ENCODE measurements around the gene ITGB5. TPM values are rescaled to one million over a fixed set of nuclear protein-coding genes. Genes with fewer than 3 reads are reported as not detected.

The ITGB5 gene
- polyA plus RNA-seq, 2 of the 4 experiments (the other 2 are of a cell fraction) = 201 to 260 TPM

GRCh38 chr3:124797426-124797945, 89.7 kb downstream of the ITGB5 start:
- H3K27ac ChIP-seq = peak overlapping the region in 1 of 2 experiments; percentile 15; a peak in 1 of 6 replicates

GRCh38 chr3:124796477-124796876, 90.7 kb downstream of the ITGB5 start:
- TF ChIP-seq CEBPB (IDR thresholded peaks at IDR 0.05) = no peak
- ChIA-PET CTCF (interaction anchor here (1.0 to 3.7 kb wide), 5 partner anchors 9 to 105 kb away, joined by 3 to 30 read pairs (median 5); no protein-coding TSS in a partner anchor), POLR2A (interaction anchor here (0.9 kb wide), 1 partner anchor 10 kb away, joined by 3 read pairs; no protein-coding TSS in a partner anchor)
- Histone ChIP-seq H3K4me3 (no peak overlapping the region), H3K4me2 (no peak overlapping the region), H3K27ac (no peak overlapping the region), H3K9me3 (no peaks in the 10 kb centered on the region), H3K4me1 (peaks cover 38% of the 10 kb centered on the region)
- ATAC-seq (no peak), DNase-seq (ENCODE audit: low read depth in 1 of 2, low spot score in 1 of 2) (no peak), FAIRE-seq (no peak)
- 93% methylated on average over 10 of the region's 19 CpGs for WGBS (ENCODE audit: missing lambda C conversion rate)

More at GRCh38 chr3:124797426-124797945, 89.7 kb downstream of the ITGB5 start:
- TF ChIP-seq EHMT2 (IDR thresholded peaks at IDR 0.05; ENCODE audit: low read depth) = no peak
- no peak for TF ChIP-seq PHF8 (IDR thresholded peaks at IDR 0.05; ENCODE audit: borderline replicate concordance, low read depth)
- TF ChIP-seq FOSL2 (IDR thresholded peaks at IDR 0.05) = no peak
- no peak for TF ChIP-seq FOSL2 (CRISPR knock-in tag; IDR thresholded peaks at IDR 0.05)
- 86% methylated on average over 4 of the region's 4 CpGs for WGBS (ENCODE audit: missing lambda C conversion rate)
- Histone ChIP-seq H3K9me3 (no peaks in the 10 kb centered on the region), H3K4me1 (peaks cover 40% of the 10 kb centered on the region), H3K4me3 (no peak overlapping the region), H3K4me2 (no peak overlapping the region)
- DNase-seq (ENCODE audit: low read depth in 1 of 2, low spot score in 1 of 2) = no peak
- FAIRE-seq = no peak
- ATAC-seq = no peak
- ChIA-PET CTCF (interaction anchor here (1.0 to 3.7 kb wide), 5 partner anchors 10 to 104 kb away, joined by 3 to 30 read pairs (median 4); no protein-coding TSS in a partner anchor), POLR2A (no interaction called here)

- ChIA-PET CTCF (interaction anchor here (1.0 to 3.6 kb wide), 2 partner anchors 22 to 108 kb away, joined by 4 to 21 read pairs; no protein-coding TSS in a partner anchor), POLR2A (interaction anchor here (0.8 kb wide), 1 partner anchor 9 kb away, joined by 3 read pairs; no protein-coding TSS in a partner anchor)
- Histone ChIP-seq H3K4me1 (peaks cover 35% of the 10 kb centered on the region), H3K4me2 (peak overlapping the region; percentile 19; the same call in 2 of the 3 replicates), H3K4me3 (no peak overlapping the region; the same call in 2 of the 3 replicates), H3K9me3 (no peaks in the 10 kb centered on the region), H3K27ac (peak overlapping the region; percentile 49 to 61; a peak in 5 of 6 replicates)
- ATAC-seq (no peak; a peak in 1 of 6 replicates), DNase-seq (ENCODE audit: low read depth in 1 of 2, low spot score in 1 of 2) (no peak), FAIRE-seq (no peak)
- no peak for TF ChIP-seq KDM1A (IDR thresholded peaks at IDR 0.05; ENCODE audit: low read depth)
- no peak for TF ChIP-seq EHF (CRISPR knock-in tag; IDR thresholded peaks at IDR 0.05)
- TF ChIP-seq BCL3 (IDR thresholded peaks at IDR 0.05) = no peak
- no peak for TF ChIP-seq SMC3 (IDR thresholded peaks at IDR 0.05)
- TF ChIP-seq NPAS2 (CRISPR knock-in tag; IDR thresholded peaks at IDR 0.05; ENCODE audit: borderline replicate concordance) = no peak
- TF ChIP-seq RARB (CRISPR knock-in tag; IDR thresholded peaks at IDR 0.05) = no peak
- TF ChIP-seq KDM5A (IDR thresholded peaks at IDR 0.05) = no peak
- TF ChIP-seq ZNF302 (CRISPR knock-in tag; IDR thresholded peaks at IDR 0.05) = no peak
- TF ChIP-seq CBX2 (IDR thresholded peaks at IDR 0.05; ENCODE audit: borderline replicate concordance, low read depth) = no peak
- TF ChIP-seq HES2 (IDR thresholded peaks at IDR 0.05) = no peak
- TF ChIP-seq NR3C1 (IDR thresholded peaks at IDR 0.05) = no peak
- no peak for TF ChIP-seq ATOH8 (CRISPR knock-in tag; IDR thresholded peaks at IDR 0.05; ENCODE audit: low read depth)
- no peak for TF ChIP-seq RNF2 (IDR thresholded peaks at IDR 0.05; ENCODE audit: borderline replicate concordance, low read depth)
- TF ChIP-seq REST (IDR thresholded peaks at IDR 0.05) = no peak
- 66% methylated on average over 6 of the region's 6 CpGs for WGBS (ENCODE audit: missing lambda C conversion rate)
These were observed 94.0 kb downstream of the ITGB5 start for GRCh38 chr3:124793054-124793739.
